ENCODE data around the gene ROBO2. TPM values are rescaled to one million over a fixed set of nuclear protein-coding genes. Genes with fewer than 3 reads are reported as not detected.

Gene ROBO2
- polyA plus RNA-seq, 3 donors from 2014 or later, result not detected

GRCh38 chr3:77063423-77063822 is 23.5 kb downstream of the ROBO2 start:
- H3K9me3 Mint-ChIP-seq, result peaks cover 4 to 48% (median 22%) of the 10 kb centered on the region in 6 donors
- no peak overlapping the region for H3K27ac Mint-ChIP-seq
- DNase-seq, result no peak
- no peak overlapping the region for H3K4me3 Mint-ChIP-seq
- no peaks in the 10 kb centered on the region for H3K36me3 Mint-ChIP-seq
- no peaks in the 10 kb centered on the region for H3K27me3 Mint-ChIP-seq (ENCODE audit: low read depth in 3 of 3)
- no peaks in the 10 kb centered on the region for H3K4me1 Mint-ChIP-seq

- Mint-ChIP-seq H3K9me3 (peaks cover 4 to 45% (median 23%) of the 10 kb centered on the region in 6 donors), H3K27ac (no peak overlapping the region), H3K36me3 (no peaks in the 10 kb centered on the region), H3K27me3 (ENCODE audit: low read depth in 3 of 3) (no peaks in the 10 kb centered on the region), H3K4me1 (no peaks in the 10 kb centered on the region), H3K4me3 (no peak overlapping the region)
- no peak for DNase-seq
Measured at GRCh38 chr3:77065750-77066149, 25.9 kb downstream of the ROBO2 start.

DNA sequence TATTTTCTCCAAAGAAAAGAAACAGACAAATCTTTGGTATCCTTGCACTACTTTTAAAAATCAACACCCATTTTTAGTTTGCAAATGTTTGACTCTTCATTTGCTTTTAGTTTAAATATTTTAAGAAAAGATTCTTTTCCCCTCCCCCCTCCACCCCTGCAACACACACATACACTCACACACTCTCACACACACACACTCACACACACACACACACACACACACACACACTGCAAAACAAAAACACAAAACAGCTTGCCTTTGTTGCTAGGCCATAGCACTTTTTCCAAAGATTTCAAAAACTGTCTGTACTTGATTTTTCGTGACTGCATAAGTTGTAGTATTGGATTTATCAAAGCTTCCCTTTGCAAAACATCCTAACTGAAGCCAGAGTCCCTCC is 26.9 kb downstream of the ROBO2 start:
- Mint-ChIP-seq H3K4me1 (no peaks in the 10 kb centered on the region), H3K27ac (no peak overlapping the region), H3K4me3 (no peak overlapping the region), H3K9me3 (peaks cover 4 to 37% (median 21%) of the 10 kb centered on the region in 6 donors), H3K36me3 (no peaks in the 10 kb centered on the region), H3K27me3 (ENCODE audit: low read depth in 3 of 3) (no peaks in the 10 kb centered on the region)
- DNase-seq, result no peak

DNA sequence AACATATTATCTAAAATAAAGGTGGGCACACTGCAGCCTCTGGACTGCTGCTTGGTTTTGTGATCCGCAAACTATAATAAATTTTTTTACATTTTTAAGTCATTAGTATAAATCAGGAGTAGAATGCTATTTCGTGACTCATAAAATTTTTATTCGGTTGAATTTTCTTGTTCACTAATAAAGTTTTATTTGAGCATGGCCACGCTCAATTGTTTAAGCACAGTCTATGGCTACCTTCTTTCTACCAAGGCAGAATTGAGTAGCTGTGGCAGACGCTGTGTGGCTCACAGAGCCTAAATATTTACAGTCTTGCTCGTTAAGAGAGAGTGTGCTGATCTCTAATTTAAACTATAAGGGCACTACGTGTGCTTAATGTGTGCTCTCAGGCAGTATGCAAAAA is 28.9 kb downstream of the ROBO2 start:
- no peaks in the 10 kb centered on the region for H3K36me3 Mint-ChIP-seq
- peaks cover 1 to 33% (median 10%) of the 10 kb centered on the region in 6 donors for H3K9me3 Mint-ChIP-seq
- no peak overlapping the region for H3K27ac Mint-ChIP-seq
- DNase-seq, result no peak
- H3K4me3 Mint-ChIP-seq, result no peak overlapping the region
- H3K27me3 Mint-ChIP-seq (ENCODE audit: low read depth in 3 of 3), result no peaks in the 10 kb centered on the region
- H3K4me1 Mint-ChIP-seq, result no peaks in the 10 kb centered on the region

- no peak for DNase-seq
- H3K36me3 Mint-ChIP-seq, result no peaks in the 10 kb centered on the region
- H3K27me3 Mint-ChIP-seq (ENCODE audit: low read depth in 3 of 3), result no peaks in the 10 kb centered on the region
- no peak overlapping the region for H3K4me3 Mint-ChIP-seq
- no peaks in the 10 kb centered on the region for H3K4me1 Mint-ChIP-seq
- no peak overlapping the region for H3K27ac Mint-ChIP-seq
- H3K9me3 Mint-ChIP-seq, result peaks cover 5 to 37% (median 12%) of the 10 kb centered on the region in 6 donors
Measured at GRCh38 chr3:77071364-77071763, 31.5 kb downstream of the ROBO2 start.

DNA sequence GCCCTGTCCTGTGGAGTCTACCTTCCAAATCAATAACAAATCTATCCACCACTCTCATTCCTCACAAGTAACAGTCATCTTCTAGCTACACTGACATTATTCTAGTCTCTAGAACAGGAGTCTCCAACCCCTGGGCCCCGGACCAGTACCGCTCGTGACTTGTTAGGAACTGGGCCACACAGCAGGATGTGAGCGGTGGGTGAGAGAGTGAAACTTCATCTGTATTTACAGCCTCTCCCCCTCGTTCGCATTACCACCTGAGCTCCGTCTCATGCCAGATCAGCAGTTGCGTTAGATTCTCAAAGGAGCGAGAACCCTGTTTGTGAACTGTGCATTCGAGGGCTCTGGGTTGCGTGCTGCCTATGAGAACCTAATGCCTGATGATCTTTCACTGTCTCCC is 31.9 kb downstream of the ROBO2 start:
- no peak overlapping the region for H3K4me3 Mint-ChIP-seq
- H3K27ac Mint-ChIP-seq, result no peak overlapping the region
- no peaks in the 10 kb centered on the region for H3K36me3 Mint-ChIP-seq
- peaks cover 5 to 37% (median 12%) of the 10 kb centered on the region in 6 donors for H3K9me3 Mint-ChIP-seq
- H3K4me1 Mint-ChIP-seq, result no peaks in the 10 kb centered on the region
- no peaks in the 10 kb centered on the region for H3K27me3 Mint-ChIP-seq (ENCODE audit: low read depth in 3 of 3)
- DNase-seq, result no peak

DNA sequence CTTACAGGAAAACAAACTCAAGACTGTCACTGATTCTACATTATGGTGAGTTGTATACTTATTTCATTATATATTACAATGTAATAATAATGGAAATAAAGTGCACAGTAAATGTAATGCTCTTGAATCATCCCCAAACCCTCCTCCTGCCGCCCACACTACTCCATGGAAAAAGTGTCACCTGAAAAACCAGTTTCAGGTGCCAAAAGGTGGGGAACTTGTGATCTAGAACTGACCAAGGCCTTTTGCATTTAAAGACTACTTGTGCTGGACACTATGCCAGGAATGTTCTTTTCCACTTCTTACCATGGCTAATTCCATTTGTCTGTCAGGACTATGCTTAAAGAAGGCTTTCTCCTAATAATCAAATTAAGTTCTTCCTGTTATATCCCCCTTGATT is 32.3 kb downstream of the ROBO2 start:
- no peak overlapping the region for H3K4me3 Mint-ChIP-seq
- H3K27ac Mint-ChIP-seq, result no peak overlapping the region
- DNase-seq, result no peak
- H3K36me3 Mint-ChIP-seq, result no peaks in the 10 kb centered on the region
- H3K4me1 Mint-ChIP-seq, result no peaks in the 10 kb centered on the region
- H3K9me3 Mint-ChIP-seq, result peaks cover 3 to 35% (median 11%) of the 10 kb centered on the region in 6 donors
- H3K27me3 Mint-ChIP-seq (ENCODE audit: low read depth in 3 of 3), result no peaks in the 10 kb centered on the region

DNA sequence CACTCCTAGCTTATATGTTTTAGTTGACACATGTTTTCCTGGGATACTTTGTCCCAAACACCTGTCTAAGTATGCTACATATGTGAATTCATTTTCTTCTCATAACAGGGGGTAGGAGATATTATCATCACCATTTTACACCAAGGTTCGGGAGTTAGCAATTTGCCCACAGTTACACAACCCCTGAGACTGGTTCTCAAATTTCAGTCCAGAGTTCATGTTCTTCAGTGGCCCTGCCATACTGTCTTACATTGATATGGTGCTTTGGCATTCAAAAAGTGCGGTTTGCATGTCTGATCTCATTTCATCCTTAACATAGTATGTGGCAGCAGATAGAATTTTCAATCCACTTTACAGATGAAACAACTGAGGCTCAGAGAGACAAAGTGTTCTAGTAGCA is 38.4 kb downstream of the ROBO2 start:
- Mint-ChIP-seq H3K9me3 (peaks cover 3 to 44% (median 16%) of the 10 kb centered on the region in 6 donors), H3K36me3 (no peaks in the 10 kb centered on the region), H3K27me3 (ENCODE audit: low read depth in 3 of 3) (no peaks in the 10 kb centered on the region), H3K27ac (no peak overlapping the region), H3K4me1 (no peaks in the 10 kb centered on the region), H3K4me3 (no peak overlapping the region)
- DNase-seq, result no peak

- H3K4me3 Mint-ChIP-seq, result no peak overlapping the region
- no peak for DNase-seq
- peaks cover 3 to 50% (median 15%) of the 10 kb centered on the region in 6 donors for H3K9me3 Mint-ChIP-seq
- no peak overlapping the region for H3K27ac Mint-ChIP-seq
- no peaks in the 10 kb centered on the region for H3K27me3 Mint-ChIP-seq (ENCODE audit: low read depth in 3 of 3)
- no peaks in the 10 kb centered on the region for H3K4me1 Mint-ChIP-seq
- H3K36me3 Mint-ChIP-seq, result no peaks in the 10 kb centered on the region
Measured at GRCh38 chr3:77079988-77080610, 40.2 kb downstream of the ROBO2 start.

- H3K27me3 Mint-ChIP-seq (ENCODE audit: low read depth in 3 of 3), result no peaks in the 10 kb centered on the region
- H3K9me3 Mint-ChIP-seq, result peaks cover 3 to 40% (median 13%) of the 10 kb centered on the region in 6 donors
- H3K4me3 Mint-ChIP-seq, result no peak overlapping the region
- no peaks in the 10 kb centered on the region for H3K4me1 Mint-ChIP-seq
- no peaks in the 10 kb centered on the region for H3K36me3 Mint-ChIP-seq
- no peak for DNase-seq
- no peak overlapping the region for H3K27ac Mint-ChIP-seq
Measured at GRCh38 chr3:77081240-77081661, 41.4 kb downstream of the ROBO2 start.

DNA sequence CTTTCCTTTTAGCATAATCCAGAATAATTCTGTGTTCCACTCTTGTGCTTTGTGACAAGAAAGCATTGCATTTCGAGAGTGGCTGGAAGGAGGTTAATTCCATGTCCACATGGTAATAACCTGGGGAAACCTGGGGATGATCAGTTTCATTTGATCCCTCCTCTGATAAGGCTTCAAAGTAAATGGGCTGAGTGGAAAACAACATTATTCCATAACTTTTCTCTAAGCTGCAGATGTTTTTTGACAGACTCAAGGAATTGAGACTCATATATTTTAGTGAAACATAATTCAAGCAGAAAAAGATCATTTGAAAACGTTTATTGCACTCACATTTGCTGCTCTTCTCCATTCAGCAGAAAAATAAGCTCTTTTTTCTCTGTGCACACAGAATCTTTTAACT is 44.6 kb downstream of the ROBO2 start:
- Mint-ChIP-seq H3K36me3 (no peaks in the 10 kb centered on the region), H3K27ac (no peak overlapping the region), H3K4me3 (no peak overlapping the region), H3K9me3 (peaks cover 0 to 39% (median 7%) of the 10 kb centered on the region in 6 donors), H3K27me3 (ENCODE audit: low read depth in 3 of 3) (no peaks in the 10 kb centered on the region), H3K4me1 (no peaks in the 10 kb centered on the region)
- DNase-seq, result no peak

GRCh38 chr3:77086408-77086807 is 46.5 kb downstream of the ROBO2 start:
- H3K36me3 Mint-ChIP-seq, result no peaks in the 10 kb centered on the region
- no peak overlapping the region for H3K4me3 Mint-ChIP-seq
- H3K4me1 Mint-ChIP-seq, result no peaks in the 10 kb centered on the region
- no peak overlapping the region for H3K27ac Mint-ChIP-seq
- DNase-seq, result no peak
- no peaks in the 10 kb centered on the region for H3K27me3 Mint-ChIP-seq (ENCODE audit: low read depth in 3 of 3)
- H3K9me3 Mint-ChIP-seq, result peaks cover 0 to 25% (median 9%) of the 10 kb centered on the region in 6 donors

DNA sequence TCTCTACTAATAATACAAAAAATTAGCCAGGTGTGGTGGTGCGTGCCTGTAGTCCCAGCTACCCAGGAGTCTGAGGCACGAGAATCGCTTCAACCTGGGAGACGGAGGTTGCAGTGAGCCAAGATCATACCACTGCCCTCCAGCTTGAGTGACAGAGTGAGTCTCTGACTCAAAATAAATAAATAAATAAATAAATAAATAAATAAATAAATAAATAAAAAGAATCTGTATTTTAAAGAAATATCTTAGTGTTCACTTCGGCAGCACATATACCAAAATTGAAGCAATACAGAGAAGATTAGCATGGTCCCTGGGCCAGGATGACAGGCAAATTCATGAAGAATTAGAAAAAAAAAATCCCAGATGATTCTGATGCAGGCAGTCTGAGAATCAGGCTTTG is 51.9 kb downstream of the ROBO2 start:
- Mint-ChIP-seq H3K4me1 (no peaks in the 10 kb centered on the region), H3K4me3 (no peak overlapping the region), H3K9me3 (peaks cover 0 to 34% (median 15%) of the 10 kb centered on the region in 6 donors), H3K27ac (no peak overlapping the region), H3K27me3 (ENCODE audit: low read depth in 3 of 3) (no peaks in the 10 kb centered on the region), H3K36me3 (no peaks in the 10 kb centered on the region)
- DNase-seq, result no peak

GRCh38 chr3:77093101-77093500 is 53.2 kb downstream of the ROBO2 start:
- DNase-seq, result no peak
- no peaks in the 10 kb centered on the region for H3K36me3 Mint-ChIP-seq
- no peak overlapping the region for H3K4me3 Mint-ChIP-seq
- no peak overlapping the region for H3K27ac Mint-ChIP-seq
- peaks cover 4 to 44% (median 23%) of the 10 kb centered on the region in 6 donors for H3K9me3 Mint-ChIP-seq
- H3K27me3 Mint-ChIP-seq (ENCODE audit: low read depth in 3 of 3), result no peaks in the 10 kb centered on the region
- no peaks in the 10 kb centered on the region for H3K4me1 Mint-ChIP-seq

DNA sequence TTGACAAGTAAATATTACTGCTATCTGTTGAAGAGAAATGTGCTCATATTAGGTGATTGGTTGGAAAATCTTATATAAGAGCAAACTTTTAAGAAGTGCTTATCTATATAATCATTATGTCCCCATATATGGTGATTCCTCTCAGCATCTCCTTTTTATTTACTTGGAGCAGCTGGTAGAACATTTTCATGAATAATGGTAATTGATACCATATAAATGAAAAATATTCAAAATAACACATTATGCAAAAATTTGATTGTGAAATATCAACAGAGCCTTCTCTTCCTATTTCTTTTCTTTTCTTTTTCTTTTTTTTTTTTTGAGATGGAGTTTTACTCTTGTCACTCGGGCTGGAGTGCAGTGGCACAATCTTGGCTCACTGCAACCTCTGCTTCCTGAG is 56.2 kb downstream of the ROBO2 start:
- H3K27me3 Mint-ChIP-seq (ENCODE audit: low read depth in 3 of 3), result no peaks in the 10 kb centered on the region
- no peak for DNase-seq
- no peak overlapping the region for H3K27ac Mint-ChIP-seq
- no peaks in the 10 kb centered on the region for H3K4me1 Mint-ChIP-seq
- H3K36me3 Mint-ChIP-seq, result no peaks in the 10 kb centered on the region
- peaks cover 7 to 49% (median 26%) of the 10 kb centered on the region in 6 donors for H3K9me3 Mint-ChIP-seq
- no peak overlapping the region for H3K4me3 Mint-ChIP-seq

Measured in immature natural killer cell (primary cell).